HG02678 (cell line): ENCODE measurements around the gene B3GNT5.
A peak's percentile ranks its signal among the peaks of the same experiment; 100 is the strongest.

Source experiments
- ATAC-seq: cut with Tn5 transposase; IDR thresholded peaks from one replicate; pipeline ENCODE4 v1.9.1; 2021; ENCODE audit warnings: mild to moderate bottlenecking, moderate library complexity; ENCODE audit not compliant: unreplicated experiment

Gene B3GNT5

DNA sequence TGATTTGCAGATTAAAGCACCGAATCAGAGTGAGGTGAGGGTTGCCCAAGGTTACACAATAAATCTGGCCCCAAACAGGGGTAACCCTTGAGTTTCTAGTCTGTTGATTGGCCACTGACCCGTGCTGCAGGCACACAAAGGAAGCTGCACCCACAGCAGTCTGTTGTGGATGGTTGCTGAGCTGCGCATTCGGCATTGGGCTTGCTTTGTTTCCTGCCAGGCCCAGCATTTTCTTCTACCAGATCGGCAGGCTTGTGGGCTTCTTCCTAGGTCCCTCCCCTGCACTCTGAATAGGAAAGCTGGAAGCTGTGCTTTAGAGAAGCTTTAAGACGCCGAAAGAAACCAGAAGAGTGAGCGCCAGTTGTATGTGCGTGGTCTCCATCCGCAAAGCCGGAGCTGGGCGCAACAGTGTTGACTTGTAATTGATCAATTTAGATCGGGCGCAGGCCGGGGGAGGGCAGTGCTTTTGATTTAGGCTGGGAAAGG is 12.1 kb downstream of the B3GNT5 start:
- no peak for ATAC-seq

DNA sequence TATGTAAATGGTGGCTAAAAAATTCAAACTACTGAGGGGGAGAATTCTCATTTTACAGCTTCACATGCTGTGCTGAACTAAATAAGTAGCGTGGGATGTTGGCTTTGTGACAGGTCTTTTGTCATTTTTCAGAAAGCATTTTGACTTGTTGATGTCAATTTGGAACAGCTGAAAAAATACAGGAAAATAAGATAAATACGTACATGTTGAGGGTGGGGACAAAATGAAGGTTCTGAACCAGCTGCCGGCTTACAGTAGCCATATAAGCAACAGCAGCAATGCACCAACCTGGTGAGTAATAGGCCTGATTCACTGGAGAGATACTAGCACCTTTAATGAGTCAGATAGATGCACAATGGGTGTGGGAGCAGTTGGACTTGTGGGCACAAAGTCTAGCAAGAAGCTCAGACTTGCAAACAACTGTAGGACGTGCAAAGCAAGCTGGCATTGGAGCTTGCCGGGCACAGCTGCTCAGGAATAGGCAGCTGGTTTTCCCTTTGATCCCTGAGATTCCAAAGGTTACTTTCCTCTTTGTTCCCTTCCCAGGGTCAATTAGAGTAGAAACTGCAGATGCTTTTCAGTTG is 12.9 kb downstream of the B3GNT5 start:
- no peak for ATAC-seq

DNA sequence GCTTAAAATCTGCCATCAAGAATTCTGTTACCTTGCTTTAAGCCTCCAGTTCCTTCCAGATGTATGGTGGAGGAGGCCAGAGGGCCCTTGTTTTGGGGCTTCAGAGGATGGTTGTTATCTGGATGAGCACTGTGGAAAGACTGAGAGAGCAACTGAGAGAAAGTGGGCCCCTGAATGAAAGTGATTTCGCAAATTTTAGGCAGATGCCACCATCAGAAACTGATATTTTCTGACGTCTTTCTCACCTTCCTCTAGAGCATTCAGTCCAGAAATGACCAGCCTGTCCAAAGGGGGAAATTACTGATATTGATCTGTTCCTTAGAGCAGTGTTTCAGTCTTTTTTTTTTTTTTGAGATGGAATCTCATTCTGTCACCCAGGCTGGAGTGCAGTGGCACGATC is 13.4 kb downstream of the B3GNT5 start:
- ATAC-seq: no peak

DNA sequence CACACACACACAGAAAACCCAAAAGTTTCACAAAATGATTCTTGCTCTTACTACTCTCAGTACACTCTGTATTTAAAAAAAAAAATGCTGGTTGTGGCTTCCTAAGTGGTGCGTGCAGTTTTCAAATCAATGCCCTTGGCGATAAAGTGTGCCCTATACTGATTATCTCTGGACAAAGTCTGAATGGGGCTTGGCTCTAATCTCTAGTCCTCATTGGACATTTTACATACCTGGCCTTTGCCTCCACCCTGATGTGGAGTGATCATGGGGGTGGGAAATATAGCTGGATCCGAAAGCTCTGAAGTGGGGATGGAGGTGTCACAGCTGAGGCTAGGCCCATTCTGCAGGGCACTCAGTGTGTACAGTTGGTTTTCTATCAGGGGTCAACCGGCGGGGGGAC is 14.1 kb downstream of the B3GNT5 start:
- ATAC-seq: no peak

DNA sequence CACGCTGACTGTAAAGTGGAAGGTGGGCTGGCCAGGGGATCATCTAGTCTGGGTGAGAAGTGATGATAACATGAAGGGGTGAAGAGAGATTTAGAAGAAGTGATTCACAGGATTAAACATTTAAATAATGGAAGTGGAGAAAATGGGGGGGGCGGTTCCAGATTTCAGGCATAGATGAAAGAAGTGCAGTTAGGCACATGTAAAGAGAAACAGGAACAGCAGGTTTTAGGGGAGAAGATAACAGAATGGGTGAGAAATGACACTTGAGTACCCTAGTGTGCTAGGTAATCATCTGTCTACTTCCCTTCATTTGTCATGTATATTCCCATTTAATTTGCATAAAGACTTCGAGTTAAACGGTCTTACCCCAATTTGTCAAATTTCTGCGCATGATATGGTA is 15.3 kb downstream of the B3GNT5 start:
- no peak for ATAC-seq

DNA sequence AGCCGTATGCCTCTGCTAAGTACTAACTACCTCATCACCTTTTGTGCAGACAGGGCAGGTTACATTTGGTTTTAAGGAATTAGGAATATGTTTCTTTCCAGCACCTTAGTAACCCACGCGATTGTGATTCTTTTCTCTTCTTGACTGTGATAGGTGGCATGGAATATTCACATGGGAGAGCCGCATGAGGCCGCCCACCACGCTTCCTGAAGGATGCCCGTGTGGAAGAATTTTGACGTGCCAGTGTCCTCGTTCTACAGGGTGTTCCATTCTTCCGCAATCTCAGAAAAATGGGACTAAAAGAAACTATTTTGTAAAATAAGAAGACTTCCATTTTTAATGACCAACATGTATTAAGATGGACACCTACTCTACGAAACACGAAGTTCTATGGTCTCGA is 16.3 kb downstream of the B3GNT5 start:
- no peak for ATAC-seq

DNA sequence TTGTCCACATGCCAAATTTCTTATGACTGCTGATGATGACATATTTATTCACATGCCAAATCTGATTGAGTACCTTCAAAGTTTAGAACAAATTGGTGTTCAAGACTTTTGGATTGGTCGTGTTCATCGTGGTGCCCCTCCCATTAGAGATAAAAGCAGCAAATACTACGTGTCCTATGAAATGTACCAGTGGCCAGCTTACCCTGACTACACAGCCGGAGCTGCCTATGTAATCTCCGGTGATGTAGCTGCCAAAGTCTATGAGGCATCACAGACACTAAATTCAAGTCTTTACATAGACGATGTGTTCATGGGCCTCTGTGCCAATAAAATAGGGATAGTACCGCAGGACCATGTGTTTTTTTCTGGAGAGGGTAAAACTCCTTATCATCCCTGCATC is 17.3 kb downstream of the B3GNT5 start:
- ATAC-seq: no peak

DNA sequence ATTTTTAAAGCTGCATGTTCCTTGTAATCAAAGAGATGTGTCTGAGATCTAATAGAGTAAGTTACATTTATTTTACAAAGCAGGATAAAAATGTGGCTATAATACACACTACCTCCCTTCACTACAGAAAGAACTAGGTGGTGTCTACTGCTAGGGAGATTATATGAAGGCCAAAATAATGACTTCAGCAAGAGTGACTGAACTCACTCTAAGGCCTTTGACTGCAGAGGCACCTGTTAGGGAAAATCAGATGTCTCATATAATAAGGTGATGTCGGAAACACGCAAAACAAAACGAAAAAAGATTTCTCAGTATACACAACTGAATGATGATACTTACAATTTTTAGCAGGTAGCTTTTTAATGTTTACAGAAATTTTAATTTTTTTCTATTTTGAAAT is 19.1 kb downstream of the B3GNT5 start:
- ATAC-seq: no peak

DNA sequence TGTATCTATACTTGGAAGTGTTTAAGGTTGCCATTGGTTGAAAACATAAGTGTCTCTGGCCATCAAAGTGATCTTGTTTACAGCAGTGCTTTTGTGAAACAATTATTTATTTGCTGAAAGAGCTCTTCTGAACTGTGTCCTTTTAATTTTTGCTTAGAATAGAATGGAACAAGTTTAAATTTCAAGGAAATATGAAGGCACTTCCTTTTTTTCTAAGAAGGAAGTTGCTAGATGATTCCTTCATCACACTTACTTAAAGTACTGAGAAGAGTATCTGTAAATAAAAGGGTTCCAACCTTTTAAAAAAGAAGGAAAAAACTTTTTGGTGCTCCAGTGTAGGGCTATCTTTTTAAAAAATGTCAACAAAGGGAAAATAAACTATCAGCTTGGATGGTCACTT is 19.7 kb downstream of the B3GNT5 start:
- no peak for ATAC-seq

DNA sequence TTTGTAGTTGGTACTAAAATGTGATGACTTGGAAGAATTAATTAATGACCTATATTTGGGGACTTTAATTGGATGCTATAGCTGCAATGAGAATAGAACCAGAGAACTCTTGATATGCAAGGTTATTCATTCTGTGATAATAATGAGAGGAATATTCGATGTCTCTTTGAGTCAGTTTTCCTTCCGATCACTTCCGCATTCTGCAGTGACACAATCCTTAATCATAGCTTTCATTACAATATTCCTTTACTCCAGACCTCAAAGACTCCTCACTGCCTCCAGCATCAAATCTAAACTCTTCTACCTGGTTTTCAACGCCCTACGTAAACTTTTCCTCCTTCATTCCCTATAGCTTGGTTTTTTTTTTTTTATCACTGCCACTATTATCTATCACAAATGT is 21.6 kb downstream of the B3GNT5 start:
- ATAC-seq: no peak

DNA sequence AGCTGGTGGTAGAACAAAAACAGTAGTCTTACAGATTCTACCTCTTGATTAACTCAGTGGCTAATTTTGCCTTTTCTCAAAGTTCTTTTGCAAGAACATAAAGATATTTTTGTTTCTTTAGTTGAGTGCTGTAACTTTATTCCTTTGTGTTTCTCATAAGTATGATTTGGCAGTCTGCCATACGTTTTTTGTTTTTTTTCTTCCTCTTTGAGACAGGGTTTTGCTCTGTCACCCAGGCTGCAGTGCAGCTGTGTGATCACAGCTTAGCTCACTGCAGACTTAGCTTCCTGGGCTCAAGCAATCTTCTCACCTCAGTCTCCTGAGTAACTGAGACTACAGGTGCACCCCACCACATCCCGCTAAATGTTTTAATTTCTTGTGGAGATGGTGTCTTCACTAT is 22.4 kb downstream of the B3GNT5 start:
- ATAC-seq: no peak

DNA sequence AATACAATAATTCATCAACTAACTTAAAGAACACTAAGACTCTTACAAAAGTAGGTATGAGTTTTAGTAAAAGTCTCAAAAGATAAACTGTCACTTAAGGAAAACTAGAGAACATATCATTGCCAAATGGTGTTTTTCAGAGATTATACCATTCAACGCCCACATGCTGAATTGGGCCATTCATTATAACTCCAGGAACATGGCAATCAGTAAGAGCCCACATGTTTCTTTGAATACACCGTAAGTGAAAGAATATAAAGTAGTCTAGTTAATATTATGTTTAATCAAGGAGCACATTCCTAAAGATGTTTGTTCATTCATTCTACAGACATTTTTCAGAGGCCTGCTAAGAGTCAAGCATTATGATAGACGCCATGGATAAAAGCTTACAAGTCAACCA is 22.9 kb downstream of the B3GNT5 start:
- ATAC-seq: no peak

DNA sequence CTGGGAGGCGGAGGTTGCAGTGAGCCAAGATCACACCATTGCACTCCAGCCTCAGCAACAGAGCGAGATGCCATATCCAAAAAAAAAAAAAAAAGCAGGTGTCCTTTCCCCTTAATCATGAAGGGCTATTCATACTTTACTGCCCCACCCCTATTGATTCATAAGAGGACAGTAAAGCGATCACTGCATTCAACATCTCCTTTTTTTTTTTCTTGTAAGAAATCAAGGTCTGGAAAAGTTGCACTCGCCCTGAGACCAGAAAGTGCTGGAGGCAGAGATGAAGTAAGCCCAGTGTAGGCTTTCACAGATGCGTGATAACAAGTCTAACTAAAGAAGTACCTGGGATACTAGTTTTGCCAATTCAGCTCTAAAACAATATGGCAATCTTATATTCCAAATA is 24.2 kb downstream of the B3GNT5 start:
- no peak for ATAC-seq

DNA sequence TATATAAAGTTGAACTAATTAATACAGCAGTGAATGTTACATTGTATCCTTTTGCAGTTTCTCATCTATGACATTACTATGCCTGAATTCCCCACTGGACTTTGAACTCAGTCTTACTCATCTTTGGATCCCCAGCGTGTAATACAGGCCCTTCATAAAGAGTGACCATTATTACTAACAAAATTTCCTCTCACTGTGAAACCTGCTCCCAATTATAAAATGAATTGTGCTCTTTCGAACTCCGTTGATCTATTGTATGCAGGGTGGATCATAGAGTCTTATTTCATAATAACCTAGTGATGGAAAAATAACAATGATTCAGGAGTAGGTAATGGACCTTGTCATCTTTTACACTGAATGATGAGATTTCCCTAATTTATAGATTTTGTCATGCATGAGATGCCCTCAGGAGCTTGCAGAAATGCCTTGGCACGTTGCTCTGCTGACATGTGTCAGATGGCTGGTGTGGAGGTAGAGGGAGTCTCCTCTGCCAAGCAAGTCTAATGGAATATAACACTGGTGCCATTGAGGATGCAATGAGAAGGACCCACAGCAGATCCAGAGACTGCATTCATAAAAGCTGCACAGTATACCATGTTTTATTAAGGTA is 25.5 kb downstream of the B3GNT5 start:
- ATAC-seq: no peak

DNA sequence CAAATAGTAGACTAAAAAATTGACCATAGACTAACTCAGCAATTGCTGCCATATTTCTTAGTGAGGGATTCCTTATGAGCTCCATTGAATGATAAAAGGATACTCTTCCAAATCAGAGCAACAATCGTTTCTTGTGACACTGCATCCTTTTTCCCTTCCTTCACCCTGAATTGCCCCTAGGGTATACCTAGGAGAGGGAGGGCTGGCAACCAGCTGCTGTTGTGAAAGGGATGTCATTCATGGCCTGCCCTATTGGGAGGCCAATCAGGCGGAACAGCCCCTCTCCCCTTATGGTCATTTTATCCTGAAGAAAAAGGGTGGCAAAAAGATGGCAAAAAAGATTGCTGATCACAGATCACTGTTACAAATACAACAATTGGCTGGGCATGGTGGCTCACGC is 26.3 kb downstream of the B3GNT5 start:
- ATAC-seq: no peak

DNA sequence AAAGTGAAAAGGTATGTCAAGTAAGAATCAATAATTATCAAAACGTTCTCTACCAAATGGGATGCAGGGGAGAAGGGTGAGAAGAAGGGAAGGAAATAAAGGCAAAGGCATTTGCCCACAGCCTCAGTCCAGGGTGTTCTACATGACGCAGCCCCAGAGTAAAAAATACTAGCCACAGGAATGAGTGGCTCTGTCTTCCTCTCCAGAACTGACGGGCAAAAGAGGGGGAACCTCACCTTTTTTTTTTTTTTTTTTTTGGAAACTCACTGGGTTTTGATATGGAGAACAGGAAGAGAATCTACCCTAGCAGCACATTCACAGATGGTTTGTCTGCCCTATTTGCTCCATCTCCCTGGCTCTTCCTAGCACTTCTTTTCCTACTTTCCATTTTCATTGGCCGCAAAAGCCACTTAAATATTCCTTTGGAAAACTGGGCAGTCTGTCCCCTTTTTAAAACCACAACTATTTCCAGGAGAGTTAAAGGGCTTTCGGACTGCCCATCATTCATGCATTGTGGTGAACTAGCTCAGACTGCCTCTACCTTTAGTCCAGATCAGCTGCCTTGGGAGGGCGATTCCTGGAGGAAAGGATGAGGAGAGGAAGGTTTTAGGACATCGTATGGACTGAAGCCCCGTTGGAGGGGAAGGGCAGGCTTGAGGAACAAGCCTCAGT is 28.2 kb downstream of the B3GNT5 start:
- ATAC-seq: no peak

DNA sequence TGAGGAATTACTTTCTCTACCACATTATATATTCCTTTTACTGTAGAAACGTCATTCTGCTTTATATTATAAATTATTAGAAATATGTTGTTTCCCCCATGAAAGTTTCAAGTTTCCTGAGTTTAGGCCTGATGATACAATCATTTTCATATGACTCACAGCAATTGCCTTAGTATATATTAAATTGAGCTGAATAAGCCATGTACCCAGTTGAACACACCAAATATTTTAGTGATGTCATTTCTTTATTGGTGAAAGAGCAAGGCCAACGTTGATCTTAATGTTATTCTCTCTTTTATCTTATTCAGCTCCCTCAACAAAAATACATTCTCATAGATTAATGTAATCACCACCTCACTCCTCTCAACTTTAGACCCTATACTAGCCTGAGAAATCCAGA is 30.8 kb downstream of the B3GNT5 start:
- ATAC-seq: no peak

DNA sequence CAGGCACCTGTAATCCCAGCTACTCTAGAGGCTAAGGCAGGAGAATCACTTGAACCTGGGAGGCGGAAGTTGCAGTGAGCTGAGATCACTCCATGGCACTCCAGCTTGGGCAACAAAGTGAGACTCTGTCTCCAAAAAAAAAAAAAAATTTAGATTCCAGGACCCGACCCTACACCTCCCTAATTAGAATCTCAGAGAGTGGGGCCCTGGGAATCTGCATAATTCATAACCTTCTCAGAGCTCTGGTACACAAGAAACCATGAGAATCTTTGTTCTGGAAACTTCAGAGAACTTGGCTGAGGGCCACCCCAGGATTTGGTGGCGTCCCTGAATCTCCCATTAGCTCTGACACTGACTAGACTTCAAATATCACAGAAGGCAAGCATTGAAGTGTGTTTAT is 31.5 kb downstream of the B3GNT5 start:
- no peak for ATAC-seq

DNA sequence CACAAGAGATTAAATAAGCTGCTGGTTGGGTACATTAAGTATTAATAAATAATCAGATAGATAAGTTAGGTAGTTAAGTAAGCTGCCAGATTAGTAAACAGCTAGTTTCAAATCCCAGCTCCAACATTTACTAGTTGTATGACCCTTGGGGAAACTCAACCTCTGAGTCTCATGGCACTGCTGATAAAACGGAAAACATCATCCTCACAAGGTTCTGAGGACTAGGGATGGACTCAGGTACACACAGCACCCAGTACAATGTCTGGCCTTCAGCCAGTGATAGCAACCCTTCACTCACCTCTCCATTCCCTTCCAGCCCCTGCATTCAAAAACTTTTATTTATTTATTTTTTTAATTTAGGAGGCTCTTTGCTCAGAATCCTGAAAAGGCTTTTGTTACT is 32.3 kb downstream of the B3GNT5 start:
- ATAC-seq: no peak

DNA sequence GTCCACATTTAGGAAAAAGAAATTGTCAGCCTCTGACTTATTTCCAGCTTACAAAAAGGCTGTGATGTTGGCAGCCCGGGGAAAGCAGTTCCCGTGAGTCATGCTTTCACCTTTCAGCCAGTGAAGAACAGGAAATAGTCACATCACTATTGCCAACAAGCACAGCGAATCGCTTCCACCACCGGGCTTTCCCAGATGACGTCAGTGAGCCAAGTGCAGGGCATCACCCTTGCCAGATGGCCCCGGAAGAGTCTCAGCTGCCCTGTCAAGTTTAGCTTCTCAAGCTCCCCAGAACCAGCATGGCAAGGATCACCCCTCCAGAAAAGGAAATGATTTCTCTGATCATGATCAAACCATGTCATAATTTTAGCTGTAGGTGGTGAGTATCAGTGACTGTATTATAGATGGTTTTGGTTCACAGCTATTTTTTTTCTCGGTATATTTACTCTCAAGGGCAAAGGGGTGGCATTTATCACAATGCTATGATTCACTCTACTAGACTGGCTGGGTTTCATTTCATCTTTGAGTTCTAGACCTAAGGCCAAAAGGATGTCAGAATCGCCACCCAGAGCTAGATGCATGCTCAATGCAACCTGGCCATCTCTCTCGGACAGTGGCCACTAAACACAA is 32.9 kb downstream of the B3GNT5 start:
- ATAC-seq: peak; percentile 98

DNA sequence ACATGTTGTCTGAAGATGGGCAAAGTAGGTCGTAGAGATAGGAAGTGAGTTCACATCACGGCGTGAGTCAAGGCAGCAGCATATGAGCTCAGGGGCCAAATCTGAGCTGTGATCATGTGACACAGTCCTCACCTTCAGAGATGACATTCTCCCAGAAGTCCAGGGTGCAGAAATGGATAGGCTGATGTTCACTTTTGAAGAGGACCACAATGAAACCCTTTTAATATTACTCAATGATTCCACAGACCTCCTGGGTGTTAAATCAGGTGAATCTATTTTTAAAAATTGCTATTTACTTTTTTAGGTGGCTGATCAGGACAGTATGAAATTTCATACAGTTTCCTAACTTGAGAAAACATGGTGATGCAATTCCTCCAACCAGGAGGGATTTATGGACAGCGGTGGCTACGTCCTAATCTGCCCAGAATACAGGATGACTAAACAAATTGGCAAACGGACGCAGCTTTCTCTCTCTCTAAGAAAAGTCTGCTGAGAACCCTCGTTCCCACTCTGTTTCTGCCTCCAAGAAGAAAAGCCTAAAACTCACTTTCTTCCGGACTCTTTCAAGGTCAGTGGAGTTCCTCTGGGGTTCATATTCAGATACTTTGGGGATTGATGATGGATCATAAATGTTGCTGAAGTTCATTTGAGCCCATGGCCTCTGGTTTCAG is 34.4 kb downstream of the B3GNT5 start:
- no peak for ATAC-seq

DNA sequence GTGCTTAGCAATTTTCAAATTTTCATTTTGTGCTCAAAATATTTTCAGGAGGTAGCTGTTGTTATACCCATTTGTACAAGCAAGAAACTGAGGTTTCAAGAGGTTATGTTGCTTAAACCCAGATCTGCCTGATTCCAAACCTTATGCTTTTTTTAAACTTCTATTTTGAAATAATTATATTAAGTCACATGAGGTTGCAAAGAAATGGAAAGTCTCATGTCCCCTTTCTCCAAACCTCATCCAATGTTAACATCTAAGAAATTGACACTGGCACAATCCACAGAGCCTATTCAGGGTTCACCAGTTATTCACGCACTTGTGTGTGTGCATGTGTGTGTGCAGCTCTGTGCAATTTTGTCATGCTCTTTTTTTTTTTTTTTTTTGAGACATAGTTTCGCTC is 35.1 kb downstream of the B3GNT5 start:
- no peak for ATAC-seq
